Dedifferentiated amniotic fluid mesenchymal stem cell (primary cell): ENCODE results near the gene OR5H2.

ENCODE experiments used
- DNase-seq: peaks from one replicate; pipeline ENCODE4 v3.0.0-alpha.2; 2016; ENCODE audit errors: extremely low spot score

The OR5H2 gene

DNA sequence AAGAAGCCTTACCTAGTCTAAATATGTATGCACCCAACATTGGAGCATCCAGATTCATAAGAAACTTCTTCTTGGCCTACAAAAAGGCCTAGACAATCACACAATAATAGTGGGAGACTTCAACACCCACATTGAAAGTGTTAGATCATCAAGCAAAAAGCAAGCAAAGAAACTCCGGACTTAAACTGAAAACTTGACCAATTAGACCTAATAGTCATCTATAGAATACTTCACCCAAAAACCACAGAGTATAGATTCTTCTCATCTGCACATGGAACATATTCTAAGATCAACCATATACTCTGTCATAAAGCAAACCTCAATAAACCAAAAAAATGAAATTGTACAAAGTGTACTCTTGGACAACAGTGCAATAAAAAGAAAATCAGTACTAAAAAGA is 49.0 kb downstream of the OR5H2 start:
- no peak for DNase-seq
